HEK293 (cell line): Measurements from ENCODE around the gene COL25A1.
"Not testable (repeated sequence)": the region's sequence is repeated elsewhere in the genome, so short reads cannot be mapped to it uniquely, and the experiment has no call there.

ENCODE experiments used
- CTCF ChIA-PET: fragments of 350-600 bp; formaldehyde crosslinking; extraction: SDS; loops from one replicate; lab custom pipeline; 2021; ENCODE audit warnings: antibody characterized with exemption; lab: Yijun Ruan, JAX
- POLR2A ChIA-PET: fragments of 300-600 bp; formaldehyde crosslinking; extraction: SDS; loops from one replicate; lab custom pipeline; 2020; ENCODE audit warnings: antibody characterized with exemption, inconsistent platforms; lab: Yijun Ruan, JAX
- H3K27ac ChIP-seq: fragments of 200-500 bp; sonication (Bioruptor generic); 2 replicates; pipeline ENCODE4 v1.5.1; 2014; ENCODE audit warnings: low read depth, low read length, control low read depth, inconsistent platforms; ENCODE audit errors: extremely low read depth
- H3K36me3 ChIP-seq, 2 experiments: fragments of 200-500 bp in 1 of 2; sonication (Bioruptor generic) in 1 of 2; 1 replicate in 1 of 2; 2 replicates in 1 of 2; pipeline ENCODE4 v1.5.1; 2014 to 2017; ENCODE audit warnings: inconsistent platforms in 2 of 2, low read length in 2 of 2; ENCODE audit not compliant: control insufficient read depth in 2 of 2, insufficient read depth in 1 of 2
- H3K4me1 ChIP-seq: fragments of 200-500 bp; sonication (Bioruptor generic); 2 replicates; pipeline ENCODE4 v1.5.1; 2014; ENCODE audit warnings: mild to moderate bottlenecking, low read length, inconsistent platforms; ENCODE audit not compliant: control insufficient read depth, insufficient read depth
- H3K4me3 ChIP-seq: 2 replicates; pipeline ENCODE4 v1.5.1; 2011; ENCODE audit warnings: low read depth, mild to moderate bottlenecking, control low read depth, low read length, moderate library complexity
- H3K9me3 ChIP-seq: fragments of 200-500 bp; sonication (Bioruptor generic); 2 replicates; pipeline ENCODE4 v1.5.1; 2014; ENCODE audit warnings: low read depth, low read length, inconsistent platforms; ENCODE audit not compliant: control insufficient read depth, insufficient read depth
- BCL11A ChIP-seq: fragments of 450-650 bp; formaldehyde crosslinking; IDR thresholded peaks from 2 replicates; pipeline ENCODE4 v1.5.1; 2016; ENCODE audit warnings: low read depth, missing biosample characterization, missing genetic modification characterization
- FEZF1 ChIP-seq: fragments of 450-650 bp; formaldehyde crosslinking; IDR thresholded peaks from 2 replicates; pipeline ENCODE4 v1.5.1; 2016; ENCODE audit warnings: missing biosample characterization, missing genetic modification characterization
- ZBTB11 ChIP-seq: fragments of 450-650 bp; formaldehyde crosslinking; conservative IDR thresholded peaks from 2 replicates; pipeline ENCODE4 v1.5.1; 2016; ENCODE audit warnings: low read depth, missing biosample characterization, missing genetic modification characterization
- ZBTB44 ChIP-seq: fragments of 450-650 bp; IDR thresholded peaks from 2 replicates; pipeline ENCODE4 v1.5.1; 2018; ENCODE audit warnings: missing biosample characterization, mild to moderate bottlenecking, missing genetic modification characterization
- ZIC2 ChIP-seq: fragments of 450-650 bp; formaldehyde crosslinking; IDR thresholded peaks from 2 replicates; pipeline ENCODE4 v1.5.1; 2016; ENCODE audit warnings: missing biosample characterization, missing genetic modification characterization
- ZNF16 ChIP-seq: fragments of 450-650 bp; formaldehyde crosslinking; IDR thresholded peaks from 2 replicates; pipeline ENCODE4 v1.5.1; 2016; ENCODE audit warnings: low read depth, missing biosample characterization, missing genetic modification characterization
- ZNF280C ChIP-seq: fragments of 450-650 bp; formaldehyde crosslinking; IDR thresholded peaks from 2 replicates; pipeline ENCODE4 v1.5.1; 2016; ENCODE audit warnings: missing biosample characterization, missing genetic modification characterization
- ZNF335 ChIP-seq: fragments of 450-650 bp; formaldehyde crosslinking; conservative IDR thresholded peaks from 2 replicates; pipeline ENCODE4 v1.5.1; 2016; ENCODE audit warnings: missing biosample characterization, missing genetic modification characterization
- ZNF350 ChIP-seq: fragments of 450-650 bp; formaldehyde crosslinking; IDR thresholded peaks from 2 replicates; pipeline ENCODE4 v1.5.0; 2017; ENCODE audit warnings: missing biosample characterization, mild to moderate bottlenecking, missing genetic modification characterization
- ZNF398 ChIP-seq: fragments of 450-650 bp; formaldehyde crosslinking; IDR thresholded peaks from 2 replicates; pipeline ENCODE4 v1.5.1; 2017; ENCODE audit warnings: missing biosample characterization, missing genetic modification characterization
- ZNF513 ChIP-seq: fragments of 450-650 bp; IDR thresholded peaks from 2 replicates; pipeline ENCODE4 v1.5.1; 2018; ENCODE audit warnings: missing biosample characterization, missing genetic modification characterization
- ZNF600 ChIP-seq: fragments of 450-650 bp; formaldehyde crosslinking; IDR thresholded peaks from 2 replicates; pipeline ENCODE4 v1.5.1; 2016; ENCODE audit warnings: missing biosample characterization, missing genetic modification characterization
- ZNF777 ChIP-seq: fragments of 450-650 bp; formaldehyde crosslinking; IDR thresholded peaks from 2 replicates; pipeline ENCODE4 v1.5.1; 2017; ENCODE audit warnings: missing biosample characterization, missing genetic modification characterization, borderline replicate concordance

Gene COL25A1

GRCh38 chr4:109078724-109079123 lies 223.7 kb downstream of the COL25A1 start:
- POLR2A ChIA-PET: no interaction called here
- H3K27ac ChIP-seq: no peak overlapping the region
- TF ChIP-seq ZNF600 (tag by site-specific recombination) (peak; percentile 53; the same call in 1 of the 2 replicates), ZBTB44 (tag by site-specific recombination) (0 out of 2 replicates have a peak, but pooled peaks have one; percentile 18), ZNF398 (tag by site-specific recombination) (no peak), FEZF1 (tag by site-specific recombination) (0 out of 2 replicates have a peak, but pooled peaks have one; percentile 4)

GRCh38 chr4:109077505-109077904 lies 225.0 kb downstream of the COL25A1 start:
- no peak overlapping the region for H3K27ac ChIP-seq
- TF ChIP-seq ZNF16 (tag by site-specific recombination): no peak
- no peak for TF ChIP-seq ZNF280C (tag by site-specific recombination)
- no peak for TF ChIP-seq ZNF777 (tag by site-specific recombination)
- no peak for TF ChIP-seq ZNF513
- TF ChIP-seq BCL11A (tag by site-specific recombination): no peak
- TF ChIP-seq ZNF335 (tag by site-specific recombination): no peak
- no peak for TF ChIP-seq ZIC2
- TF ChIP-seq ZBTB11: no peak
- TF ChIP-seq ZNF350 (tag by site-specific recombination): no peak
- H3K4me3 ChIP-seq: no peak overlapping the region
- H3K4me1 ChIP-seq: no peaks in the 10 kb centered on the region
- POLR2A ChIA-PET: no interaction called here
- no peaks in the 10 kb centered on the region for H3K36me3 ChIP-seq
- CTCF ChIA-PET: interaction anchor here (0.5 kb wide), 1 partner anchor 140 kb away, joined by 3 read pairs; no protein-coding TSS in a partner anchor
- H3K9me3 ChIP-seq: no peaks in the 10 kb centered on the region

More at GRCh38 chr4:109078724-109079123, 223.7 kb downstream of the COL25A1 start:
- Histone ChIP-seq H3K4me1 (no peaks in the 10 kb centered on the region), H3K9me3 (no peaks in the 10 kb centered on the region), H3K36me3 (no peaks in the 10 kb centered on the region), H3K4me3 (no peak overlapping the region)
- CTCF ChIA-PET: interaction anchor here (1.0 to 1.1 kb wide), 2 partner anchors 13 to 220 kb away, joined by 3 read pairs; no protein-coding TSS in a partner anchor

- H3K4me1 ChIP-seq: not testable (repeated sequence)
- CTCF ChIA-PET: interaction anchor here (1.0 kb wide), 1 partner anchor 244 kb away, joined by 3 read pairs; no protein-coding TSS in a partner anchor
These were observed 225.7 kb downstream of the COL25A1 start for GRCh38 chr4:109076709-109077108.

More at GRCh38 chr4:109076709-109077108, 225.7 kb downstream of the COL25A1 start:
- H3K36me3 ChIP-seq, POLR2A ChIA-PET, H3K4me3 ChIP-seq, H3K9me3 ChIP-seq, H3K27ac ChIP-seq: not testable (repeated sequence)
